GM11168 (cell line): ENCODE data around the gene KLK7.
"Not testable (repeated sequence)": the region's sequence is repeated elsewhere in the genome, so short reads cannot be mapped to it uniquely, and the experiment has no call there.

Source experiments
- in situ Hi-C: fragments of 300-500 bp; cut with MboI; formaldehyde crosslinking; loops from one replicate; pipeline ENCODE4 v1.12.0; 2022; ENCODE audit warnings: low sequenced_read_pairs; ENCODE audit not compliant: unreplicated experiment

The KLK7 gene

DNA sequence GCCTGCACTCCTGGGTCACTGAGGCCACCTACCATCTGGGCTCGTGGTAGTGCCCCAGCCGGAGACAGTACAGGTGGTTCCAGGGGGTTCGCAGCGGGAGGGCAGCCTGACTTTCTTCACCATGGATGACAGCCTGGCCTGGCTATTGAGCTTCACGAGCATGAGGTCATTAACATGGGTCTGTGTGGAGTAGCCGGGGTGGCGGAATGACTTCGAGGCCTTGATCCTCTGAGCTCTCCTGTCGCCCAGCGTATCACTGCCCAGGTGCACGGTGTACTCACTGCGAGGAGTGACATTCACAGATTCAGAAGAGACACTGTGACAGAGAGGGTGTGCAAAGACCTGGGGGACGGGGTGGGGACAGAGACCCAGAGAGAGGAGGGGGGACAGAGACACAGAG lies 3.5 kb downstream of the KLK7 start:
- in situ Hi-C loops, result no loop called here

DNA sequence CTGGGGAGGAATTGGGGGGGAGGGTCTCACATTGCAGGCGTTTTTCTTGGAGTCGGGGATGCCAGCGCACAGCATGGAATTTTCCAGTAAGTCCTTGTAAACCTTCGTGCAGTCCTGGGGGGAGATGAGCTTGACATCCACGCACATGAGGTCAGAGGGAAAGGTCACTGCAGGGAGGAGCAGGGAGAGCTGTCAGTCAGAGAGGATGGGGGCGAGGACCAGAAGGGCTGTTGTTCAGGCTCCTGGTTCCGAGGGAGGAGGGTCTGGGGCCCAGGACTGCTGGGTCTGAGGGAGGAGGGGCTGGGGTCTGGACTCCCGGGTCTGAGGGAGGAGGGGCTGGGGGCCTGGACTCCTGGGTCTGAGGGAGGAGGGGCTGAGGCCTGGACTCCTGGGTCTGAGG lies 4.0 kb downstream of the KLK7 start:
- in situ Hi-C loops, result no loop called here

DNA sequence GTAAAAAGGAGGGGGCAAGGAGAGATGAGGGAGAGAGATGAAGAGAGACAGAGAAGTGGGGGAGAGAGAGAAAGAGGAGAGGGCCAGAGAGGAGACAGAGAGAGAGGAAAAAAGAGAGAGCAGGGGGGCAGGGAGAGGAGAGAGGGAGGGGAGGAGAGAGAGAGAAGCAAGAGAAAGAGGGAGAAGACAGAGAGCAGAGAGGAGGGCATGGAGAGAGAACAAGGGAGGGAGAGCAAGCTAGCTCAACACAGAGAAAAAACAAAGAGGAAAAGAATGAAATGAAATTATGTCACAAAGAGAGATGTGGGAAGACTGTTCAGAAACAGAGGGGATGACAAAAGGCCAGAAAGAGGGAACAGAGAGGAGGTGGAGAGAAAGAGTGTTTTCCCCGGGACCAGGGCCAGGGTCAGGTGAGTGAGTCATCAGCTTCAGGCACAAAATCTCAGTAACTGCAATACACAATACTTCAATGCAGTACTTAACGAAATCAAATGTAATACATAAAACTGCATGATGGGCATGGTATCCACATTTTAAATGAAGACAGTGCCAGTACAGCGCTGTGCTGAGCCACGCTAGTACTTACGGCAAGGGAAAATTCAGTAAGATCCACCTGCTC lies 4.8 kb downstream of the KLK7 start:
- in situ Hi-C loops, result no loop called here

DNA sequence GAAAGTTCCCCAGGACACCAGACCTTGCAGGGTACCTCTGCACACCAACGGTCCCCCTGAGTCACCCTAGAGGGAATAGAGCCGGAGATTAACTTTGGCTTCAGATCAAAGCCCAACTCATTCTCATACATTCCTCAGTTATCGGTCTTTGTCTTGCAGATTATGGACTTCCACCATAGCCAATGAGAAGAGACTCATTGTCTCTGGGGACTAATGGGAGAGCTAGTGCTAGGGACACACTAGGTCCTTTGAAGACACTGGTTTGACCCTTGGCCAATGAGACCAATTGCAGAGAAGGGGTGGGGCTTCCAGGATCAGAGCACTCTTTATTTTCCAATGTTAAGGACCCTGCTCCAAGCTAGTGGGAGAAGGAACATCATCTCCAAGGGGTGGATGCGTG lies 6.1 kb downstream of the KLK7 start:
- in situ Hi-C loops, result no loop called here

DNA sequence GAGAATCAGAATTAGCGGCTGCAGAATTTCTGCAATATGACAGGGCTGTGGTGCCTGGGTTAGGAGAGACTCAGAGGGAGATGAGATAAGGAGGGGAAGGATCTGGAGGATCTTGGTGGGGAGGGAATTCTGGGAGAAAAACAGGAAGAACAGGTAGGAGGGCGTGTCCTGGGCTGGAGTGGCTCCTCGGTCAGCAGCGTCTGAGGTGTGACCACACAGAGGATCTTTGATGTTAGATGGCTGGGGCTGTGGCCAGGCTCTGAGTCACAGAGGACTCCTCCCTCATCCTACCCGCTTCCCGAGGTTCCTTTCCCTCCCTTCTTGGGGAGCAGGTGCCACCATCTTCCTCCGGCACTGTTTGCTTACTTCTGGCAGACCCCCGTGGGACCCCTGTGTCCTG lies 8.0 kb downstream of the KLK7 start:
- in situ Hi-C loops, result no loop called here

DNA sequence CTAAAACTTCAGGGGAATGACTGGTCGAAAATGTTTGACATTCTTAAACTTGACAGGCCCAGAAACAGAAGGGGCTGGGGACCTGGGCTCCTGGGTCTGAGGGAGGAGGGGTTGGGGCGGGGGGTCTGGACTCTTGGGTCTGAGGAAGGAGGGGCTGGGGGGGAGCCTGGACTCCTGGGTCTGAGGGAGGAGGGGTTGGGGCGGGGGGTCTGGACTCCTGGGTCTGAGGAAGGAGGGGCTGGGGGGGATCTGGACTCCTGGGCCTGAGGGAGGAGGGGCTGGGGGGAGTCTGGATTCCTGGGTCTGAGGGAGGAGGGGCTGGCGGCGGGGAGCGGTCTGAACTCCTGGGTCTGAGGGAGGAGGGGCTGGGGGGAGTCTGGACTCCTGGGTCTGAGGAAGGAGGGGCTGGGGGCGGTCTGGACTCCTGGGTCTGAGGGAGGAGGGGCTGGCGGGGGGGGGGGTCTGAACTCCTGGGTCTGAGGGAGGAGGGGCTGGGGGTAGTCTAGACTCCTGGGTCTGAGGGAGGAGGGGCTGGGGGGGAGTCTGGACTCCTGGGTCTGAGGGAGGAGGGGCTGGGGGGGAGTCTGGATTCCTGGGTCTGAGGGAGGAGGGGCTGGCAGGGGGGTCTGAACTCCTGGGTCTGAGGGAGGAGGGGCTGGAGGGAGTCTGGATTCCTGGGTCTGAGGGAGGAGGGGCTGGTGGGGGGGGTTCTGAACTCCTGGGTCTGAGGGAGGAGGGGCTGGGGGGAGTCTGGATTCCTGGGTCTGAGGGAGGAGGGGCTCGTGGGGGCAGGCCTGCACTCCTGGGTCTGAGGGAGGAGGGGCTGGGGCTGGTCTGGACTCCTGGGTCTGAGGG lies 8.8 kb downstream of the KLK7 start:
- in situ Hi-C loops, result no loop called here

DNA sequence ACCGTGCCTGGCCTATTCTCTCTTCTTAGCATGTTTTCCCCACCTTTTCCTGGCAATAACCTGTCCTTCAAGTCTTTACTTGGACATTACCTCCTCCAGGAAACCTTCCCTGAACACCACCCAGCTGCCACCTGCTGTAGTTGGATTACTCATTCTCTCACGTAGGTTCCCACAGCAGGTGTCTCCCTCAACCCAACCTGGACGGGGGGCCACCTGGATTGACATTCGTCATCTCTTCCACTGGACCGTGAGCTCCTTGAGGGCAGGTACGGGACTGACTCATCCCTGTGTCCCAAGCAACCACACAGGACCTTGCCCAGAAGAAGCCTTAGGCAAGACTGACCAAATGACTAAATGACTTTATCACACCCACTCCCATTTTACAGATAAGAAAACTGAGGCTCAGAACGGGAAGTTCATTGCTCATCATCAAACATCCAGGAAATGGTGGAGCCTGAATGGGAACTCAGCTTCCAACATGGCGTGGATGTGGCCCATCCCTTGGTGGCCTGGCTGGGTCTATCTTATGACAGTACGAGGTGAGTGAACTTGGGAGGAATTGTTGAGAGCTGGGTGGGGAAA lies 10.8 kb downstream of the KLK7 start:
- in situ Hi-C loops, result no loop called here

DNA sequence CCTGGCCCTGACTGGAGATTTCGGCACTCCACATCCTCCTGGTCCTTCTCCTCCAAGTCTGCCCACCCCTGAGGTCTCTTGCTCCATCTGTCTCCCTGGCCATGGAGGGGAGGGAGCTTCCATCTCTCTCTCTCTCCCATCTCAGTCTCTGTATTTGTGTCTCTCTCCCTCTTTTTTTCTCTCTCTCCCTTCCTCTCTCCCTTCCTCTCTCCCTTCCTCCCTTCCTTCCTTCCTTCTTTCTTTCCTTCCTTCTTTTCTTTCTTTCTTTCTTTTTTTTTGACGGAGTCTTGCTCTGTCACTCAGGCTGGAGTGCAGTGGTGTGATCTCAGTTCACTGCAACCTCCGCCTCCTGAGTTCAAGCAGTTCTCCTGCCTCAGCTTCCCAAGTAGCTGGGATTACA lies 13.9 kb downstream of the KLK7 start:
- in situ Hi-C loops, result not testable (repeated sequence)

DNA sequence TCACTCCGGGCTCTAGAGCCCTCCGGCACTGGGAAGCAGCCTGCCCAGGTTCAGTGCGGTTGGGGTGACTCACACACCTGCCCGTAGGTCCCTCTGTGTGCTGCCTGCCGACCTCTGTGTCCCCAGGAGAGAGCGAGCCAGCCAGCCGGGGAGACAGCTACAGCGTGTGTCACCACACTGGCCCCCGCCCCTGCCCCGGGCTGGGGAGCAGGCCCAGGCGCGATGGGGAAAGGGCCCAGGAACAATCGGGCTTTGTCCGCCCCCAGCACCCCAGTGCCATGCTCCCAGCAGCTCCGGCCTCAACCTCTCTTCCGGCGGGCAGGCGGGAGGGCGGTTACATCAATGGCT lies 14.3 kb downstream of the KLK7 start, which contains the start of gene KLK6:
KLK6 (minus strand) TSS at position 179 of the 348 bp plus-strand sequence. CDS start 1,487 bp downstream, outside the sequence.
- in situ Hi-C loops, result no loop called here

DNA sequence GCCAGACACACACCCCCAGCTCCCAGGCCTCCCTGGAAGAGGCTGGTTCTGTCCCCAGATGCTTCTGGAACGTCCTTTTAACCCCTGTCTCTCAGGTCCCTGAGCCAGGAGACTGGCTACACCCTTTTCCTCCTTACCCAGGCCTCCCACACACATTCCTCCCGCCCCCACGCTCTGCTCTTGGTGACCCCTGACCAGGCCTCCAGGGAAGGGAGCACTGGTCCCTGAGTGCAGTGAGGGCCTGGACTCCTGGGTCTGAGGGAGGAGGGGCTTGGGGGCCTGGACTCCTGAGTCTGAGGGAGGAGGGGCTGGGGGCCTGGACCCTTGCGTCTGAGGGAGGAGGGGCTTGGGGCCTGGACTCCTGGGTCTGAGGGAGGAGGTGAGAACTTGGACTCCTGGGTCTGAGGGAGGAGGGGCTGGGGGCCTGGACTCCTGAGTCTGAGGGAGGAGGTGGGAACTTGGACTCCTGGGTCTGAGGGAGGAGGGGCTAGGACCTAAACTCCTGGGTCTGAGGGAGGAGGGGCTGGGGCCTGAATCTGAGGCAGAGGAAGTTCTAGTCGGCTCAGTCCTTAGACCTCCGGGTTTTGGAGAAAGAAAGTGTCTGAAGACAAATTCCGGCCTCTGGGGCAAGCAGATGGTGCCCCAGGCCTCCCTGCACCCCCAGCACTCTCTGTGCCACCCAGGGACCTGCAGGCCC lies 14.9 kb downstream of the KLK7 start:
- in situ Hi-C loops, result no loop called here

DNA sequence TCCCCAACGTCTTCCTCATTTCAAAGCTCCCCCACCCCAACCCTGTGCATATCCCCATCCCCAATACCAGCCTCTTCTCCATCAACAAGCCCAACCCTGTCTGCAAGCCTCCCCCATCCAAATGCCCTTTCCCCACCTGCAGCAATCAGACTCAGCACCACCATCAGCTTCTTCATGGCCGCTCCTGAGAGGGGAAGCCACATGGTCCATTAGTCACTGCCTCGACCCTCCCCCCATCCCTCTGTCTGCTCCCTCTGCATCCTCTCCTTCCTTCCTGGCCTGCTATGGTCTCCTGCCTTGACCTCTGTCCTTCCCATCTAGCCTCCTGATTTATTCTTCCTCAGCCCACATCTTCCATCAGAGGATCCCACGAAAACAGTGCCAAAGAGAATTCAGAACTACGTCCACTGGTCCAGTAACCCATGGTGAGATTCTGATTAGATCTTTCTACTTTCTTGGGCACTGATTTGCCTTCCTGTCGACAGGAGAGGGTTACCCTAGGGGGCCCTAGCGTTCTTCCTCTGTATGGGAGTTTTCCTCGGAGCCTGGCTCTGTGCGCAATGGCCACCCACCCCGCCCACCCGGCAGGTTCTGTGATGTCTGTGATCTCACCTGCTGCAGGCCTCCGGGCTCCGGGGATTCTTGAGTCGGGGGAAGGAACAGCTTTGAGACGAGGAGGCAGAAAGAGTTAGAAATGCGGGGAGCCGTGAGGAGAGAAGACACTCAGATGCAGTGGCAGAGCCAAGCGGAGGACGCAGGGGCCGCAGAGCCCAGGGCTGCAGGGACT lies 15.6 kb downstream of the KLK7 start:
- in situ Hi-C loops, result no loop called here

DNA sequence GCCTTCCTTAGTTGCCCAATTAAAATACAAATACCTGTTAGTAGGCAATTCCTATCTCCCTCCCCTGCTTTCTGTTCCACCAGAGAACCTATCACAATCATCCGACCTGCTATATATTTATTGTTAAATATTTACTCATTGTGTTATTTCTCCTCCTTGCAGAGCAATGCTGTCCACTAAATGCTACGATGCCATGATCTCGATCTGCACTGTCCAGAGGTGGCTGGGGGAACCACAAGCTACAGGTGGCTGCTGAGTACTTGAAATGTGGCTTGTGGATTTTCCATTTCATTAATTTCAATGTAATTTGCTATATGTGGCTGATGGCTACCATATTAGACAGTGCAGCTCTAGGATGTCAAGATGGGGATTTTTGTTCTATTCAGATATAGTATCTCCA lies 19.5 kb downstream of the KLK7 start:
- in situ Hi-C loops, result no loop called here

DNA sequence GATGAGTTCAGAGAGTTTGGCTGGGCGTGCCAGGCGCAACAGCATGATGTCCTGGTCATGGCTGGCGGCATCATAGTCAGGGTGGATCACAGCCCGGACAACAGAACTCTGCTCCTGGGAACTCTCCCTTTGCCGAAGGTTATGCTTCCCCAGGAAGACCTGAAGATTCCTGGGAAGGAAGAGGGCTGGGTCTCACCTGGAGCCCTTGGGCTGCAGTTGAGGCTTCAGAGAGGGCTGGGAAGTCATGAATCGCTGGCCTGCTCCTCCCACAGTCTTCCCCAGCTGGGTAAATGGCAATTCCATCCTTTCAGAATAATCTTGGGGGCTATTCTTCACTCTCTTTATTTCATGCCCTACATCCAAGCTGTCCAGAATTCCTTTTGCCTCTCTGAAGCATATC lies 20.3 kb downstream of the KLK7 start:
- in situ Hi-C loops, result no loop called here

DNA sequence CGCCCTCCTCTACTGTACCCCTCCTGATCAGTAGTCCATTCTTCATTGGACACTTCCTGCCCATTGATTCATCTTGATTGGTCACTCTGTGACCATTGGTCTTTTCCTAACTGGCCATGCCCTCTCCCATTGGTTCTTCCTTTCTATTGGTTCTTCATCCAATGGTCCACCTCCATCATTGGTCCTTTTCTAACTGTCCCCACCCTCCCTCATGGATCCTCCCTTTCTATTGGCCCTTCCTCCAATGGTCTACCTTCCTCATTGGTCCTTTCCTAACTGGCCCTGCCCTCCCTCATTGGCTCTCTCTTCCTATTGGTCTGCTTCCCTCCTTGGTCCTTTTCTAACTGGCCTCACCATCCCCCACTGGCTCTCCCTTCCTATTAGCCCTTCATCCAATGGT lies 21.5 kb downstream of the KLK7 start:
- in situ Hi-C loops, result no loop called here

DNA sequence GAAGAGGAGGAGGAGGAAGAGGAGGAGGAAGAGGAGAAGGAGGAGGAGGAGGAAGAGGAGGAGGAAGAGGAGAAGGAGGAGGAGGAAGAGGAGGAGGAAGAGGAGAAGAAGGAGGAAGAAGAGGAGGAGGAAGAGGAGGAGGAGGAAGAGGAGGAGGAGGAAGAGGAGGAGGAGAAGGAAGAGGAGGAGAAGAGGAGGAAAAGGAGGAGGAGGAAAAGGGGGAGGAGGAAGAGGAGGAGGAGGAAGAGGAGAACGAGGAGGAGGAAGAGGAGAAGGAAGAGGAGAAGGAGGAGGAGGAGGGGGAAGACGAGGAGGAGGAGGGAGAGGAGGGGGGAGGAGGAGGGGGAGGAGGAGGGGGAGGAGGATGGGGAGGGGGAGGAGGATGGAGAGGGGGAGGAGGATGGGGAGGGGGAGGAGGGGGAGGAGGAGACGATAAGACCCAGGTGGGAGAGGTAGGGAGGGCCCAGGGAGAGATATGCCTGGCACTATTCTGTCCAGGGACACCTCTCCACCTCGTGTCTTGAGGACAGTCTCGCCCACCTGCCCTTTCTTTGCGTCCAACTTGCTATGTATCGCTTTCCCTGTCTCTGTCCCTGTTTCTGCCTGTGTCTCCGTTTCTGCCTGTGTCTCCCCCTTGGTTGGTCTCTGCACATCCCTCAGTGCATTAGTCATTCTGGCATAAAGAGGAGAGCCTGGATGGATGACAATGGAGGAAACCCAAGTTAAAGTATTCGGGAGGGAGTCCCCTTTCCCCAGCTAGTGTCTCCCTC lies 23.8 kb downstream of the KLK7 start:
- in situ Hi-C loops, result no loop called here

DNA sequence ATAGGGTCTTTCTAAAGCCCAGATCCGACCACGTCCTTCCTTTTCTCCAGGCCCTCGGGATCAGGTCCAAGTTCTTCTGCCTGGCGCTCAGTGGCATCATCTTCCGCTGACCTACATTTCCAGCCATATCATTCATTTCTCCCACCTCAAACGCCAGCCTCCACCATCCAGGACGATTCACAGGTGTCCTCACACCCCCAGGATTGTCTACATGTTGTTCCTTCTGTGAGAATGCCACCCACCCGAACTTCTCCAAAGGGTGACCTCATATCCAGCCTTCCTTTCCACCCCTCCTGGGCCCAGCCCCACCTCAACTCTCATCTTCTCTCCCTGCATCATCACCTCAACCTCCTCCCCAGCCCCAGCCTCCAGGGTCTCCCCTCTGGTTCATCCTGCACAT lies 26.1 kb downstream of the KLK7 start:
- in situ Hi-C loops, result no loop called here

DNA sequence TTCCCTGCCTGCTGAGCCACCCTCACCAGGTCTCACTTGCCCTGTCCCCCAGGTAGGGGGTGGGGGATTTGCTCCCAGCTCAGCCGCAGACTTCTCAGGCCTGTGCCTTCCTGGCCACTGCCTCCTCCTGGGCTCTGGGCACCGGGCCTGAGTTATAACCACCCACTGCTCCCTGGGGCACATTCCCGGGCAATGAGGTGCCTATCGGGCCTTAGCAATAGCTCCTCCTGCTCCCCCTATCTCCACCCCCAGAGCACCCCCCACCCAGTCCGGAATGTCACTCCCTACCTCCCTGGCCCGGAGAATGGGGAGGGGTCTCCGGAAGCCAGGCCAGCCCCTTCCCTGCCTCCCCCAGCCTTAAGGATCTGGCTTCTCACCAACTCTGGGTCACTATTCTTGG lies 30.8 kb downstream of the KLK7 start, which contains the start of gene KLK5:
KLK5 (minus strand) TSS at position 129 of the 400 bp plus-strand sequence. CDS start 381 bp downstream, outside the sequence.
- in situ Hi-C loops, result no loop called here

DNA sequence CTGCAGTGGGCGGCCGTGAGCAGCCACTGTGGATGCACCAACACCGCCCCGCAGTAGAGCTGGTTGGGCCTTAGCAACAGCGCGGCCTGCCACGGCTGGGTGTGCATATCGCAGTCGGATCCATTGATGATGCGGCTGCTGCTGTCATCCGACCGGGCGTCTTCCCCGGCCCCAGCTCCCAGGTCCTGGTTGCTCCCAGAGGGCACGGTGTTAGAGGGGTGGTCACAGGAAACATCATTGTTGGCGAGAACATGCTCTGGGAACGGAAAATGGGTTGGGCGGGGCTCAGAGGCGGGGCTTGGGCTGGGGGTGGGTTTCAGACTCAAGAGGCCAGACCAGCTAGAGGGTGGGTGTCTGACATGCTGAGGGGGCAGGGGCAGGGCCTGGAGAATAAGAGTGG lies 33.9 kb downstream of the KLK7 start:
- in situ Hi-C loops, result no loop called here

DNA sequence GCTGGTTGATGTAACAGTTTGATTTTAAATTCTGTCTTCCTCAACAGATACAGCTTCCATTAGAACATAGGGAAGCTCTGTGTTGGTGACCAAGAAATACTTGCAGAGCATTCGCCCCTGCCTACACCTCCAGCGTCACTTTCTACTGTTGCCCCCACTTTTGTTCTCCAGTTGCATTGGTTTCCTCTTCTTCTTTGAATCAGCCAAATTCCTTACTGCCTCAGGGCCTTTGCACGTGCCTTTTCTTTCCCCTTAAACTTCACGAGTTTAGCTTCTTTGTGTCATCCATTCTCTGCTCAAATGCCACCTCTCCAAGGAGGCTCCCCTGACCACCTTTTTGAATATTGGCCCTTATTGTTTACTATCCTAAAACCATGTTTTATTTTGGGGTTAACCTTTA lies 36.6 kb downstream of the KLK7 start:
- in situ Hi-C loops, result no loop called here
